ENCODE measurements around the gene SLC46A2.

SLC46A2 gene

GRCh38 chr9:112856843-112857242 lies 33.8 kb downstream of the SLC46A2 start:
- DNase-seq, result no peak

GRCh38 chr9:112856200-112856599 lies 34.5 kb downstream of the SLC46A2 start:
- DNase-seq, result no peak

- DNase-seq, result no peak
Measured at GRCh38 chr9:112854657-112855056, 36.0 kb downstream of the SLC46A2 start.

GRCh38 chr9:112853882-112854585 lies 36.6 kb downstream of the SLC46A2 start:
- no peak for DNase-seq

- no peak for DNase-seq
Measured at GRCh38 chr9:112852741-112853504, 37.8 kb downstream of the SLC46A2 start.

GRCh38 chr9:112850840-112851239 lies 39.8 kb downstream of the SLC46A2 start:
- no peak for DNase-seq

- DNase-seq, result no peak
Measured at GRCh38 chr9:112849363-112849922, 41.2 kb downstream of the SLC46A2 start.

GRCh38 chr9:112848316-112849151 lies 42.1 kb downstream of the SLC46A2 start:
- DNase-seq, result no peak

- DNase-seq, result no peak
Measured at GRCh38 chr9:112846528-112847488, 43.9 kb downstream of the SLC46A2 start.

GRCh38 chr9:112844771-112845542 lies 45.7 kb downstream of the SLC46A2 start:
- peak; percentile 54 for DNase-seq

- DNase-seq, result no peak
Measured at GRCh38 chr9:112842555-112842954, 48.1 kb downstream of the SLC46A2 start.

- no peak for DNase-seq
Measured at GRCh38 chr9:112841261-112841660, 49.4 kb downstream of the SLC46A2 start.

- no peak for DNase-seq
Measured at GRCh38 chr9:112839331-112839730, 51.3 kb downstream of the SLC46A2 start.

- DNase-seq, result no peak
Measured at GRCh38 chr9:112838342-112838741, 52.3 kb downstream of the SLC46A2 start.

GRCh38 chr9:112836394-112836793 lies 54.3 kb downstream of the SLC46A2 start:
- DNase-seq, result no peak

GRCh38 chr9:112833081-112833480 lies 57.6 kb downstream of the SLC46A2 start:
- DNase-seq, result no peak

- DNase-seq, result no peak
Measured at GRCh38 chr9:112831969-112832368, 58.7 kb downstream of the SLC46A2 start.

- DNase-seq, result no peak
Measured at GRCh38 chr9:112831281-112831851, 59.3 kb downstream of the SLC46A2 start.
